ENCODE measurements around the gene GPALPP1. TPM values are rescaled to one million over a fixed set of nuclear protein-coding genes. Genes with fewer than 3 reads are reported as not detected.

Gene GPALPP1
- polyA plus RNA-seq, 2 of the 4 experiments (the other 2 are of a cell fraction): 13.4 to 21.0 TPM

- no peak for FAIRE-seq
- ATAC-seq: no peak
- H3K4me3 ChIP-seq: no peak overlapping the region
Measured at GRCh38 chr13:45055902-45056648, 66.7 kb downstream of the GPALPP1 start.

GRCh38 chr13:45060062-45060461, 70.7 kb downstream of the GPALPP1 start:
- CTCF ChIA-PET: interaction anchor here (1.3 to 6.4 kb wide), 2 partner anchors 13 to 220 kb away, joined by 4 to 29 read pairs; no protein-coding TSS in a partner anchor
- peaks cover 15% of the 10 kb centered on the region for H3K4me1 ChIP-seq
- H3K4me3 ChIP-seq: no peak overlapping the region
- no peak for ATAC-seq
- no peak for FAIRE-seq
- H3K4me2 ChIP-seq: no peak overlapping the region
- WGBS (ENCODE audit: missing lambda C conversion rate): 91% methylated on average over 3 of the region's 3 CpGs
- POLR2A ChIA-PET: no interaction called here
- no peak overlapping the region for H3K27ac ChIP-seq
- H3K9me3 ChIP-seq: no peaks in the 10 kb centered on the region
- DNase-seq (ENCODE audit: low read depth in 1 of 2, low spot score in 1 of 2): no peak
- TF ChIP-seq TFCP2L1 (CRISPR knock-in tag; IDR thresholded peaks at IDR 0.05) (no peak), CBX2 (IDR thresholded peaks at IDR 0.05; ENCODE audit: borderline replicate concordance, low read depth) (no peak), SREBF2 (IDR thresholded peaks at IDR 0.05) (no peak), ZNF302 (CRISPR knock-in tag; IDR thresholded peaks at IDR 0.05) (no peak), FOXS1 (CRISPR knock-in tag; IDR thresholded peaks at IDR 0.05) (no peak), MAFK (IDR thresholded peaks at IDR 0.05; ENCODE audit: partially characterized antibody) (no peak), ZC3H11A (IDR thresholded peaks at IDR 0.05) (no peak), HDAC2 (IDR thresholded peaks at IDR 0.05) (no peak), RAD21 (conservative IDR thresholded peaks at IDR 0.05 in 1 of 2, IDR thresholded peaks at IDR 0.05 in 1 of 2) (no peak), HMGXB4 (CRISPR knock-in tag; IDR thresholded peaks at IDR 0.05; ENCODE audit: borderline replicate concordance) (no peak), HOXB5 (CRISPR knock-in tag; IDR thresholded peaks at IDR 0.05) (no peak), REST (IDR thresholded peaks at IDR 0.05) (no peak), EP300 (IDR thresholded peaks at IDR 0.05) (no peak), MAX (IDR thresholded peaks at IDR 0.05) (no peak), TP53 (CRISPR knock-in tag; IDR thresholded peaks at IDR 0.05) (no peak), ATOH8 (CRISPR knock-in tag; IDR thresholded peaks at IDR 0.05; ENCODE audit: low read depth) (no peak), RNF2 (IDR thresholded peaks at IDR 0.05; ENCODE audit: borderline replicate concordance, low read depth) (no peak), HOXA7 (CRISPR knock-in tag; IDR thresholded peaks at IDR 0.05) (no peak), ZSCAN20 (CRISPR knock-in tag; IDR thresholded peaks at IDR 0.05) (no peak), CTCF (IDR thresholded peaks at IDR 0.05) (no peak)

More at GRCh38 chr13:45055902-45056648, 66.7 kb downstream of the GPALPP1 start:
- Histone ChIP-seq H3K4me1 (peaks cover 15% of the 10 kb centered on the region), H3K4me2 (peak overlapping the region; percentile 55), H3K9me3 (no peaks in the 10 kb centered on the region), H3K27ac (peak overlapping the region in 1 of 2 experiments; percentile 65; a peak in 3 of 6 replicates)
- 63% methylated on average over 7 of the region's 7 CpGs for WGBS (ENCODE audit: missing lambda C conversion rate)
- DNase-seq (ENCODE audit: low read depth in 1 of 2, low spot score in 1 of 2): no peak
- ChIA-PET POLR2A (no interaction called here), CTCF (interaction anchor here (1.0 to 2.0 kb wide), 3 partner anchors 9 to 225 kb away, joined by 3 to 10 read pairs (median 10); no protein-coding TSS in a partner anchor)
- TF ChIP-seq NR3C1 (IDR thresholded peaks at IDR 0.05): no peak
- TF ChIP-seq RAD21 (conservative IDR thresholded peaks at IDR 0.05 in 1 of 2, IDR thresholded peaks at IDR 0.05 in 1 of 2): no peak
- TF ChIP-seq HDAC2 (IDR thresholded peaks at IDR 0.05): no peak
- TF ChIP-seq MAFK (IDR thresholded peaks at IDR 0.05; ENCODE audit: partially characterized antibody): no peak
- TF ChIP-seq POLR2A (IDR thresholded peaks at IDR 0.05; ENCODE audit: low read length): no peak
- TF ChIP-seq KDM1A (IDR thresholded peaks at IDR 0.05; ENCODE audit: low read depth): no peak
- no peak for TF ChIP-seq TFCP2L1 (CRISPR knock-in tag; IDR thresholded peaks at IDR 0.05)
- no peak for TF ChIP-seq RNF2 (IDR thresholded peaks at IDR 0.05; ENCODE audit: borderline replicate concordance, low read depth)
- no peak for TF ChIP-seq NFE2L2 (conservative IDR thresholded peaks at IDR 0.05; ENCODE audit: low read length)
- TF ChIP-seq TP53 (CRISPR knock-in tag; IDR thresholded peaks at IDR 0.05): no peak
- TF ChIP-seq GATA3 (IDR thresholded peaks at IDR 0.05; ENCODE audit: borderline replicate concordance): no peak
- TF ChIP-seq ZNF302 (CRISPR knock-in tag; IDR thresholded peaks at IDR 0.05): no peak

Measured in A549 (cell line).